Left kidney (tissue), 2 donors: ENCODE measurements around the gene THTPA. TPM values are rescaled to one million over a fixed set of nuclear protein-coding genes. Genes with fewer than 3 reads are reported as not detected.

Experiments used
- DNase-seq: peaks from one replicate; pipeline ENCODE4 v3.0.0-alpha.2; 2013
- polyA plus RNA-seq: library from polyadenylated mRNA; unstranded; fragments of 120-200 nt; gene quantifications from one replicate; pipeline ENCODE4 v1.2.1, GENCODE V29; 2013; ENCODE audit not compliant: insufficient read length

The THTPA gene
- polyA plus RNA-seq, 1 donor = 19.4 TPM

- no peak for DNase-seq
These were observed 11.3 kb downstream of the THTPA start, which contains the start of gene AP1G2 for GRCh38 chr14:23567186-23568020. Gene AP1G2 (minus strand): TSS chr14:23567791. CDS start chr14:23567314, 477 bp downstream.

GRCh38 chr14:23568021-23568599 is 12.0 kb downstream of the THTPA start:
- DNase-seq = no peak

GRCh38 chr14:23568600-23569331 is 12.7 kb downstream of the THTPA start:
- no peak for DNase-seq

GRCh38 chr14:23569443-23570151 is 13.5 kb downstream of the THTPA start:
- no peak for DNase-seq

- no peak for DNase-seq
These were observed 14.9 kb downstream of the THTPA start for GRCh38 chr14:23570806-23571483.

GRCh38 chr14:23571701-23572523 is 15.8 kb downstream of the THTPA start:
- no peak for DNase-seq

GRCh38 chr14:23572524-23572828 is 16.4 kb downstream of the THTPA start:
- DNase-seq = no peak

- no peak for DNase-seq
These were observed 16.8 kb downstream of the THTPA start for GRCh38 chr14:23572836-23573235.

GRCh38 chr14:23573384-23574015 is 17.4 kb downstream of the THTPA start:
- DNase-seq = no peak

GRCh38 chr14:23577004-23577681 is 21.1 kb downstream of the THTPA start:
- DNase-seq = no peak

GRCh38 chr14:23577710-23578392 is 21.8 kb downstream of the THTPA start:
- DNase-seq = no peak

- DNase-seq = no peak
These were observed 22.7 kb downstream of the THTPA start, which contains the start of gene JPH4 for GRCh38 chr14:23578560-23579310. Gene JPH4 (minus strand): TSS chr14:23578790. CDS start chr14:23577453, 1,337 bp downstream.

- DNase-seq = no peak
These were observed 23.2 kb downstream of the THTPA start for GRCh38 chr14:23579311-23579630.

- no peak for DNase-seq
These were observed 23.7 kb downstream of the THTPA start for GRCh38 chr14:23579739-23580138.

- DNase-seq = no peak
These were observed 24.3 kb downstream of the THTPA start for GRCh38 chr14:23580152-23580926.

GRCh38 chr14:23580948-23581281 is 24.8 kb downstream of the THTPA start:
- no peak for DNase-seq

- no peak for DNase-seq
These were observed 27.1 kb downstream of the THTPA start for GRCh38 chr14:23582906-23583760.
